Measurements from ENCODE around the gene TOM1. TPM values are rescaled to one million over a fixed set of nuclear protein-coding genes. Genes with fewer than 3 reads are reported as not detected.

Gene TOM1
- total and polyA plus RNA-seq, 2 donors (not counting 1 experiment from before 2014, with no cell fraction given), result 25.3 to 53.2 TPM

DNA sequence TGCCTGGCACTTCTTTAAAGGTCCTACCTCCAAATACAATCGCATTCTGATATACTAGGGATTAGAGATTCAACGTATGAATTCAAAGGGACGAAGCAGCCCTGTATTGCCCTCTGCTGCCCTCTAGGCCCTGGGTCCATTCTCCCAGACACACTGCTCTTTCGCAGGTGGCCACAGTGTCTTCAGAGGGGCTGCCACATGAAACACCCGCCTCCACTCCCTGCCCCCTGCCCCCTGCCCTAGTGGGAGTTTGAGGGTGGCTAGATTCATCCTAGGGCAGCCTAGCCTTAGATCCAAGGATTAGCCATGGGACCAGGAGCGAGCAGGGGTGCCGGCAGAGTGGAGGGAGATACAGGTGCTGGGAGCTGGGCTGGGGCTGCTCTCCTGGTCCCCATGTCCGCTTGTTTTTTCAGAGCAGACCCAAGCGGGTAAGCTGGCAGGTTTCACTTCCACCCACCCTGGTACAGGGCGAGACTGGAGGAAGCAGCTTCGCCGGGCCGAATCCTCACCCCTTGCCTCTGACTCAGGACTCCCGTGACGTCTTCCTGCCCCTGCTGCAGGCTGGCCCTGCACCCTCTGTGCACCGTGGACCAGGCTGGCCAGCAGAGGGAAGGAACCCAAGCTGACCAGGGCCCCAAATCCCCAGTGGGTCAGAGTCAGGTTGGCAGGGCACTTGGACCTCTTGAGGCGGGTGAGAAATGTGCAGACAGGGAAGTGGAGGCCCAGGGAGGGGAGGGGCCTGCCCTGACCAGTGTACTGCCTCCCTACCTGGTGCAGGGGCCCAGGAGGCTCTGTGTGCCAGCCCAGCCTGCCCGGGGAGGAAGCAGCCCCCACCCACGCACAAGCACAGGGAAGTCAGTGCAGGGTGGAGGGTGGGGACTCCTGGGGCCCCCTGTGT lies 52.8 kb downstream of the TOM1 start:
- Histone ChIP-seq H4K20me1 (ENCODE audit: control insufficient read depth, insufficient read depth, low read length, poor library complexity, severe bottlenecking) (no peaks in the 10 kb centered on the region), H3K9ac (ENCODE audit: low read length) (peak overlapping the region; percentile 53), H3K4me3 (ENCODE audit: control extremely low read depth in 1 of 5, extremely low read depth in 1 of 5, insufficient read depth in 1 of 5, low read depth in 2 of 5, low read length in 4 of 5) (peak overlapping the region in 4 of 5 experiments; percentile 14 to 42 (median 24)), H3K27ac (ENCODE audit: low read length in 2 of 2) (peak overlapping the region; percentile 92 to 95), H3K36me3 (replicated peaks in 1 of 2; ENCODE audit: control extremely low read depth in 1 of 2, control insufficient read depth in 1 of 2, extremely low read depth in 1 of 2, insufficient read depth in 2 of 2, low read length in 1 of 2) (no peaks in the 10 kb centered on the region), H2AFZ (ENCODE audit: insufficient read depth, low read depth, low read length, poor library complexity, severe bottlenecking) (peak overlapping the region; percentile 50), H3K4me1 (ENCODE audit: control insufficient read depth in 2 of 2, insufficient read depth in 2 of 2, low read length in 2 of 2) (peaks cover 45 to 64% of the 10 kb centered on the region in 2 donors), H3K27me3 (replicated peaks in 1 of 4; ENCODE audit: control extremely low read depth in 1 of 4, control insufficient read depth in 3 of 4, insufficient read depth in 4 of 4, low read length in 3 of 4) (no peaks in the 10 kb centered on the region), H3K9me3 (ENCODE audit: control extremely low read depth in 1 of 3, control insufficient read depth in 2 of 3, insufficient read depth in 1 of 3, low read length in 2 of 3) (peaks cover 0 to 9% (median 0%) of the 10 kb centered on the region in 3 donors), H3K4me2 (replicated peaks; ENCODE audit: low read depth, low read length, poor library complexity, severe bottlenecking) (peak overlapping the region; percentile 98), H3K79me2 (ENCODE audit: control insufficient read depth, insufficient read depth, low read length) (no peaks in the 10 kb centered on the region)
- no peaks in the 10 kb centered on the region for H3K9me3 Mint-ChIP-seq (ENCODE audit: insufficient read depth)
- TF ChIP-seq, protein P1, sequence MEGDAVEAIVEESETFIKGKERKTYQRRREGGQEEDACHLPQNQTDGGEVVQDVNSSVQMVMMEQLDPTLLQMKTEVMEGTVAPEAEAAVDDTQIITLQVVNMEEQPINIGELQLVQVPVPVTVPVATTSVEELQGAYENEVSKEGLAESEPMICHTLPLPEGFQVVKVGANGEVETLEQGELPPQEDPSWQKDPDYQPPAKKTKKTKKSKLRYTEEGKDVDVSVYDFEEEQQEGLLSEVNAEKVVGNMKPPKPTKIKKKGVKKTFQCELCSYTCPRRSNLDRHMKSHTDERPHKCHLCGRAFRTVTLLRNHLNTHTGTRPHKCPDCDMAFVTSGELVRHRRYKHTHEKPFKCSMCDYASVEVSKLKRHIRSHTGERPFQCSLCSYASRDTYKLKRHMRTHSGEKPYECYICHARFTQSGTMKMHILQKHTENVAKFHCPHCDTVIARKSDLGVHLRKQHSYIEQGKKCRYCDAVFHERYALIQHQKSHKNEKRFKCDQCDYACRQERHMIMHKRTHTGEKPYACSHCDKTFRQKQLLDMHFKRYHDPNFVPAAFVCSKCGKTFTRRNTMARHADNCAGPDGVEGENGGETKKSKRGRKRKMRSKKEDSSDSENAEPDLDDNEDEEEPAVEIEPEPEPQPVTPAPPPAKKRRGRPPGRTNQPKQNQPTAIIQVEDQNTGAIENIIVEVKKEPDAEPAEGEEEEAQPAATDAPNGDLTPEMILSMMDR (IDR thresholded peaks at IDR 0.05), result no peak
- no peak for TF ChIP-seq EZH2 (IDR thresholded peaks at IDR 0.05; ENCODE audit: borderline replicate concordance, insufficient read depth, low read depth, low read length, poor library complexity, severe bottlenecking)
- H3K27ac Mint-ChIP-seq, result peak overlapping the region; percentile 99
- peak; percentile 91 for DNase-seq
- ATAC-seq (ENCODE audit: low read depth), result peak; percentile 72
- H3K4me3 Mint-ChIP-seq, result peak overlapping the region; percentile 90
- H3K27me3 Mint-ChIP-seq, result no peaks in the 10 kb centered on the region
- peaks cover 58% of the 10 kb centered on the region for H3K4me1 Mint-ChIP-seq
- CTCF ChIA-PET, result interaction anchor here (0.7 to 13.9 kb wide), 21 partner anchors 10 to 269 kb away, joined by 3 to 311 read pairs (median 4); partner anchors contain the start of genes HMOX1, RASD2 and TOM1
- POLR2A ChIA-PET, result interaction anchor here (0.7 to 3.8 kb wide), 15 partner anchors 13 to 58 kb away, joined by 3 to 94 read pairs (median 6); partner anchors contain the start of gene TOM1
- intact Hi-C loops (cut with micrococcal nuclease), result loop anchor here (1.0 to 5.0 kb wide), 8 partner anchors 15 to 810 kb away; partner anchors contain the start of genes APOL3, HMGXB4, HMOX1 and MCM5
- WGBS (ENCODE audit: insufficient coverage), result 7% methylated on average over 13 of the region's 19 CpGs

All from B cell (primary cell).